HG03439 (cell line): ENCODE data around the gene SEL1L3.

Experiments used
- ATAC-seq: cut with Tn5 transposase; IDR thresholded peaks from one replicate; pipeline ENCODE4 v1.9.1; 2021; ENCODE audit warnings: mild to moderate bottlenecking, moderate library complexity; ENCODE audit not compliant: unreplicated experiment

SEL1L3 gene

DNA sequence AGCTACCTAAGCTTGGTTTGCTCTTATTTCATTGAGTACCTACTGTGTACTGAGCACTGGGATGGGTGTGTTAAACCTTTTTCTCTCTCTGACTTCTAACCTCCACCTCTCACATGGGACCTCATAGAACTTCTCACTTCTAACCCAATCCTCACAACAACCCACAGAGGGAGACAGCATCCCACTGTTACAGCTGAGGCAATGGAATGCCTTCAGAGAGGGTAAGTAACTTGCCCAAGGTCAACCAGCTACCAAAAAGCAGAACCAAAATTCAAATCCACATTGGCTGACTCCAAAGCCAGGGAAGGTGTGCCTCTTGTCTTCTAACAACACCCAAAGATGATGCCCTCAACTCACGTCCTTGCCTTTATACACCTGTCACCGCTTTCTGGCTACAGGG, 5.4 kb downstream of the SEL1L3 start:
- no peak for ATAC-seq

DNA sequence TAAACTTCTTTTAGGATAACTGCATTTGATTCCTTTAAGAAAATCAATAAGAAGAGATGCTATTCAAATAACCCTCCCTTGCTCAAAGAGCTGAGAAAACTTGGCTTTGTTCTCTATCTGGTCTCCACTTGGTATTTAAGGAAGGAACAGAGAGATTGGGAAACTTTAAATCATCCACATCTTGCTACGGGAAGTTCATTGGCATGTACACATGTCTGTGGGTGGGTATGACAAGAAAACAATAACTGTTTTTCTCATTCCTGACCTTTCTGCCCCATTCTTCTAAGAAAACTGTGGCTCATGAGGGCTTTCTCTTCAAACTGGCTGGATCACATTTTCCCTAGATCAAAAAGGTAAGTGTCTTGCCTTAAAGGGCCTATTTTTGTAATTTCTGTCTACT, 6.0 kb downstream of the SEL1L3 start:
- no peak for ATAC-seq

DNA sequence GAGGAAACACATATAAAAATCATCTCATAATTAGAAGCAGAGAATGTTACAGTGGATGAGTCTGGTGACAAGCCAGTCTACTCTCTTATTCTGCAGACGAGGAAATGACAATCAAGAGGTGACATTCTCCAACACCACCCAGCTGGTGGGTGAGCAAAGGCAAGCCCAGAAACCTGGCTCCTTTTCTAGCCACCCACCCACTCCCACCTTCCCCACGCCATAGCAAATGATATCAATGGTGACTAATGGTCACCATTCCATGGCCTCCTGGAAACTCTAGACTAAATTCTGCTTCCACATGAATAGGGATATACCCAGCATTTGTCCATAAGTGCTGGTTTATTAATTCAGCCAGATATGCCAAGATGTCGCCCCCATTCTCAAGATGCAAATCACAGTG, 10.7 kb downstream of the SEL1L3 start:
- no peak for ATAC-seq

DNA sequence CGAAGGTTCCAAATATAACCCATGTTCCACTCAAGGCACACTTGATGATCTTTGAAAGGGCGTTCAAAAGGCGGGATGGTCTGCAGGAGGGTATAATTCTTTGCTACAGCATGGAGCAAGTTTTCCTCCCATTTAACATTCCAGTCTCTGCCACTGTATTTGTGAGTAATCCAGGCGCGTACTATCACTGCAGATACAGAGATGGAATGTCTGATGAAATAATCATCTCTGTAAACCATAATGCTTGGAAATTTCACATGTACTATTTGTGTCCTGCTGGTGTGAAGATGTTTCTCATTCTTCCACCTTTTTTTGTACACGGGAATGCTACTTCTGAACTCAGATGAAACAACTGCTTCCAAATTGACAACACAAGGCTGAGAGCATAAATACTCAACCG, 15.5 kb downstream of the SEL1L3 start:
- no peak for ATAC-seq

DNA sequence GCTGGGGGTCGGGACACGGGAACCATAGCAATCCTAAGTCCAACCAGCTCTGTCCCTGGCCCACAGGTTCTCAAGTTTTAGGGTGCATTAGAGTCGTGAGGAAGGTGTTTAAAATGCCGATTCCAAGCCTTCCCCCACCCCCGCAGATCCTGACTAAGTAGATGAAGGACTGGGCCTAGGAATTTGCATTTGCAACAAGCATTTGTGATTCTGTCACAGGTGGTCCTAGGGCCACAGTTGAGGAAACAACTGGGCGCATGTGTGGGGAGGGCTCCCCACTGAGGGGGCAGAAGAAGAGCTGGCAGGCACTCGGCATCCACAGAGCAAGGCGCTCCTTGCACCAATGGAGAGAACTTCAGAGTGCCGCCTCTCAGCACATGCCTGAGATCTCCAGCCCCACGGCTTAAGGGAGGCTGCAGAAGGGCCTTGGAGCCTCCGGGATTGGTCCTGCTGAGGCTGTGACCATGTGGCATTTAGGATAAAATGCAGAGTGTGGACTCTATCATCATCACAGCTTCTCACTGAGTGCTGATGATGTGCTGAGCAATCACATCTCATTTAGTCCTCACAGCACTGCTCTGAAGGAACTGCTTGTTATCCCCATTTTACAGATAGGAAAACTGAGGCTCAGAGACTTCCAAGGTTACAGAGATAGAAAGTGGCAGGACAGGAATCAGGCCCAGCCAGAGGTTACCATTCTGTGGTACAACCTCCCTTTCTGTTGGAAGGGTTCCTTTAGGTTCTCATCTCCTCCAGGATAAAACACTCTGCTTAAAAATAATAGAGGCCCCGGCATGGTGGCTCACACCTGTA, 16.7 kb downstream of the SEL1L3 start:
- ATAC-seq = no peak

DNA sequence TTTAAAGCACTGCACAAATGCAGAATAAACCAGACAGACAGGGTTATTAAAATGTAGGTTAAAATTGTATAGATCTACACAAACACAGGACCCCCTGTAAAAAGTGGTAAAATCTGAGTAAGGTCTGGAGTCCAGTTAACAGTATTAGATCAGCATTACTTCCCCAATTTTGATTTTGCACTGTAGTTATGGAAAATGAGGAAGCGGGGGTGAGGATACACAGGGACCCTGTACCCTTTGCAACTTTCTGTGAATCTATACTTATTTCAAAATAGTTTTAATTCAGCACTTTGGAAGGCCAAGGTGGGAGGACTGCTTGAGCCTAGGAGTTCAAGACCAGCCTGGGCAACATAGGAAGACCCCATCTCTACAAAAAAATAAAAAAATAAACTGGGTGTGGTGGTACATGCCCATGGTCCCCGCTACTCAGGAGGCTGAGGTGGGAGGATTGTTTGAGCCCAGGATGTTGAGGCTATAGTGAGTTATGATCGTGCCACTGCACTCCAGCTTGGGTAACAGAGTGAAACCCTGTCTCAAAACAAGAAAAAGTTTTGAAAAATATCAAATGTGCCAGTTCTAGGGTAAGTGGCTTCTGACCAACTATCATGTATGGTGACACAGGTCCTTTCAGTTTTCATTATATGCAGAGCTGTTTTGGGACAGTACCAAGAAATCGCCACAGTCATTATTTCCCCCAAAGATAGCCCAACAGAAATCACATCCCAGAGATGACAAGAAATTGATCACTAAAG, 17.7 kb downstream of the SEL1L3 start:
- ATAC-seq = no peak

DNA sequence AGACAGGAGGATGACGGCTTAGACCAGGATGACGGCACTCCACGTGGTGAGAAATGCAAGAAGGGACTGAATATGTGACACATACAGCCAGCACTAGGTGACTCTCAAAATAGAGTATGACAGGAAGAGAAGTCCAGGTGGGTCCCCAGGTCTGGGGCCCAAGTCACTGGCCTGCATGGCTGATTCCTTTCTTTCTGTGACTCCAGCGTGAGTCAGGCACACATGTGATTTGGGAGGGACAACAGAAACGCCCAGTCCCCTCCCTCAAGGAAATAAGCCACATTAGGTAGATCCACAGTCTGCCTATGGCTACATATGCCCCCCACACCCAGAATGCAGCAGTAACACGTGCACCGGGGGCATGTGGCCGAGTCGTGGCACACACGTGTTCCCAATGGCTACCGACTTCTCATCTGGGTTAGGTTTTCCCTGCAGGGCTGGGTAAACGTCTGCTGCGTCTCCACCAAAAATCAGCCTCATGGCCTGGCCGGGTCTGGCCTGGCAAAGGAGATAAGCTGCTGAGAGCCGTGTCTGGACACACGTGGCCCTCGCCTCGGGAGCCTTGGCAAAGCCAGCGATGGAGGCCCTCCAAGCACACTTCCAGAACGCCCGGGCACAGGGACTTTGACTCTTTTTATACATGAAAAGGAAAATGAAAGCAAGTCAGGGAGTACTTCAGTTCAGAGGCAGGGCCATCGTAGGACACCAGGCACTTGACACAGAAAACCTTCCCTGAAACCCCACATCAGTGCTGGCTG, 19.3 kb downstream of the SEL1L3 start:
- no peak for ATAC-seq

DNA sequence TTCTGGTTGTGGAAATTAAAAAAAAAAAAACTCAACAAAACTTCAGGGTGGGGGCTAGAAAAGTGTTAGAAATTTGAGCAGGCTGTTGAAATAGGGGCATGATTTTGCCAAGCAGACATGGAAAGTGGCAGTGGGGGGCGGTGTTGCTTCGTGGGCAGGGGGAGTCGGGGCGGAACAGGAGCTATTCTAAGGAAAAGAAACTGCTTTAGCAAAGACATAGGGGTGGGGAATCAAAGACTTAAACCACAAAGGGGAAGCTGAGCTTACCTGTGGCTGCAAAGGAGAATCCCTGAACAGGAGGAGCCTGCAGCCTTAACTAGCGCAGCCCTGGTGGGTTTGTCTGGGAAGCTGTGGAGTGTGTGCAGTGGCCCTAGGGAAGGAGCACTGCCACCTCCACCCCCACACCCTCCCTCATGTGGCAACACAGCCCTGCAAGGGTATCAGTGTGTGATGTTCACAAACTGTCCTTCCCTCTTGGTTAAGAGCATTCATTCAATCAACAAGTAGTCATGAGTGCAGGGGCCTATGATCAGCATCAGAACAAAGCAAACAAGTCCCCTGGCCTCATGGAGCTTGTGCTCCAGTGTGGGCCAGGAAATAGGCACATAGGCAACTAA, 20.5 kb downstream of the SEL1L3 start:
- no peak for ATAC-seq

DNA sequence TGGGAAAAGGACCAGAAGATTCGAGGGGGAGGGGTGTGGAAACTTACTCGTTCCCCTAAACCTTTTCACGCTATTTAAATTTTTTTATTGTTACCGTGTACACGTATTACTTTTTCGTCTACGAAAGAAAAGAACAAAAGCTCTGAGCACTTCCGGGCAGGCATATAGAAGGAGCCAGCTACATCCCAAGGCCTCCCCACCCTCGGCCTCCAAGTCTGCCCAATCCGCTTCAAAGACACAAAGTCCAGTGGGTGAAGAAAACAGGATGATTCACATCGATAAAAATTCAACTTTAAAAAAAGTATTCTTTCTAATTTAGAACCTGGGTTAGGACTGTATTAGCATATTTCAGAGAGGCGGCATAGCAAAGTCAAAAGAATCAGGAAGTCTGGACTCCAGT, 23.1 kb downstream of the SEL1L3 start:
- ATAC-seq = no peak

DNA sequence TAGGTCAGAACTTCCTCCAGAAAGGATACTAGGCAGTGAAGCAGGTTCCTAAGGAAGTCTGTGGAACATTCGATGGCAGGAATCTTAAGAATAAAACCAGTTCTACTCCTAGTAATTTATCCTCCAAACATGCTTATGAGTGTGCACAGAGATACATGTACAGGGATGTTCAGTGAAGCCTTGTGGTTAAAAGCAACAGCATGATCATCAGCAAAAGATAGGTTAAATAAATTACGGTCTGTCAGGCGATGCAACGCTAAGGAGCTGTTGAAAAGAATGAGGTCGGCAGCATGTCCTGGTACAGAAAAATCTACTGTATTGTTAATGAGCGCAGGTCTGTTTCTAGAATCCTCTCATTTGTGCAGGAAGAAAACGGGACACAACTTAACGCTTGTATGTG, 23.6 kb downstream of the SEL1L3 start:
- no peak for ATAC-seq

DNA sequence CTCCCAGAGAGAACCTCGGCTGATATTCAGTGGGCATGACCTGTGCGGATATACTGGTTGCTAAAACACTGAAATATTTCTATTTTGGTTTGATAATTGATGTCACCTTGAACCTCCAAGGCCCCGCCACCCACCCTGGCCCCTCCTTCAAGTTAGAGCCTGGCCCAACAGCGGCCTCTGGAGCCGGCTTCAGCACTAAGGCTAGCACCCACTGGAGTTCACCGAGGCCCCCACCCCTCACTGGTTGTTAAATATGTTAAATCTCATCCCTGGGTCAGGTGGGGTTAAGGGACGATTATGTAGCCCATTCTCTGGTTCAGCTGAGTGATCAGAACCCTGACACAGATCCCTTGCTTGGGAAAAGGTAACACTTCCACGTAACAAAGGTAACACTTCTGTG, 24.3 kb downstream of the SEL1L3 start:
- no peak for ATAC-seq

DNA sequence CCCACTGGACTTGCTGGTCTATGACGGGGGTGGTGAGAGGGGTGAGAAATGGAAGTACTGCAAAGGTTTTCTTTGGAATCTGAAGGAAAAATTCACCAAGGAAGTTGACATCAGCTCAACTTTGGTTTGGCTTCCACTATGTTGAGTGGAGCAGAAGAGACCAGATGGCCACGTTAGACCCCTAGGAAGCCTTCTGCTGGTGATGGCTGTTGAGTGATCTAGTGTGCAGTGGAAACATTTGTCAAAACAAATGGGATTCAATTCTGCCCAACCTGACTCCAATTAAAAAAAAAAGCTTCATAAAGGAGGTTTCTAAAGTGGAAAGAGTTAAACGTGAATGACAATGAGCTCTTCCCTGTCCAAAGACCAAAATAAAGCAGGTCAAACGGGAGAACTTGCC, 25.7 kb downstream of the SEL1L3 start:
- ATAC-seq = no peak

DNA sequence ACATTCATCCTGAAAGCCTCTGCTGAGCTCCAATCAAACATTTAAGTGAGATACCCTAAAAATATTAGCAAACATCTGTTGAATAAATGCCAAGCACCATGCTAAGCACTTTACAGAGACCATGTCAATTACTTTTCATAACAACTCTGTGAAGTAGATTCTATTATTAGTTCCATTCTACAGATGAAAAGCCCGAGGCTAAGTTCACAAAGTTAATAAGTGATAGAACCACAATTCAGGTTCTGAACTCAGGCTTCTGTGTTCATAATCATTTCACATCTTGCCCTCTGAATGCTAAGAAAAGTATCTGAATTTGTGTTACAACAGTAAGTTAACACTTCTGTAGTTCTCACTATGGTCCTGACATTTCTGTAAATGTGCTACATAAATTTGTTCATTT, 27.4 kb downstream of the SEL1L3 start:
- no peak for ATAC-seq

DNA sequence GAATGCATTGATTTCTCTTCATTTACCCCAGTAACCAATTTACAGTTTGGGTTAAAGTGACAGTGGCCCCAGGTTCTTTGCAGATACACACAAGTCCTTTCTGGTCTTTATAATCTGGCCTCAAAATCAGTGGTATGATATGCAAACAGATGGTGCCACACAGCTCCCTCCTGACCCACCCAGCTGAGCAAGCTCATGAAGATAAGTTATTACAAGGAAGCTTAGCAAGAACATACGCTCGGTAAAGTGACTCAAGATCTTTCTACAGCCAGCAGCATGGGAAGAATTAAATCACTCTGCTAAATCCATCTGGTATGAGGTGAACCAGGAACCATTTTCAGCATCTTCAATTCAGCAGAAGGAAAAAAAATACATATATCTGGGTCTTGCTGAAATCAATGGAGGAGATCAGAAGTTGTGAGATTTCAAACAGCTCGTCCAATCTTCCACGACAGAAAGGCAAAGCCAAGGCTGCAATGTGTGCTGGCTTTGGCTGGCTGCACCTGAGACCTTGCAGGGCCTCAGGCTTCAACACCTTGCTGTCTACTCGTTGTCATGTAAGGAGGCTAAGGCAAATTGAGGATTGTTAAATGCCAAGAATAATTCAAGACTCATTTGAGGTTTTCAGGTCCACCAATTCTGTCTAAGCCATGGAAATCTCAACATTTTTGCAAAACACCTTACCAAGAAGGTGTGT, 28.2 kb downstream of the SEL1L3 start:
- no peak for ATAC-seq

DNA sequence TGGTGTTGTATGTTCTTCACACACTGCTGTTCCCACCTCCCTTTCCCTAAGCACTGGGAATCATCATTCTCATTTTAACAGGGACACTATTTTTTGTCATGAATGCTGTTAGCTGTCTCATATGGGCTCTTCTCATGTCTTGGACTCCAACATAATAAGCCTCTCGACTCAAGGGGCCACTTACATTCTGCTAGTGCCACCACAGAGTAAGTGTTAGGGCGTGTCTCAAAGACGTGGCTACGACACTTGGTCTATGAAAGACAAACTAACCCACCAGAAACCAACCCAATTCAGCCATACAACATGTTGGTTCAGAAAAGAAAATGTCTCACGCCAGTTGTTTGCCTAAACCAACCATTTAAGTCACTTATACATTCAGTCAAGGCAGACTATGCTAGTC, 32.2 kb downstream of the SEL1L3 start:
- ATAC-seq = no peak

DNA sequence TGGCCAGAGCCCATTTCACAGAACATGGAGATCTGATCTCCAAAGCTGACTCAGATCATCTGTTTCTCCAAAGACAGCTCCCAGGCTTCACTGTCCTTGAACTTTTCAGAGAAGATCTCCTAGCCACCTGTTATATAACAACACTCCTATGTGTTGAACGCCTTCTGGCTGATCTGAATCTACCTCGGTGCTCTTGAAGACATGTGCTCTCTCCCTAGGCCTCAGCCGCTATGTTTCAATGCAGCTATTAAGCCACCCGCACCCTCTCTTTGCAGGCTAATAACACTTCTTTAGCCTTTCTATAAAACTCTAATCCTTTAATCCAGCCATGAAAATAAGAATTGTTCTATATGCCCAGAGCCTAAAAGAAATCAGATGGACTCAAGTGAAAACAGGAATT, 34.9 kb downstream of the SEL1L3 start:
- ATAC-seq = no peak

DNA sequence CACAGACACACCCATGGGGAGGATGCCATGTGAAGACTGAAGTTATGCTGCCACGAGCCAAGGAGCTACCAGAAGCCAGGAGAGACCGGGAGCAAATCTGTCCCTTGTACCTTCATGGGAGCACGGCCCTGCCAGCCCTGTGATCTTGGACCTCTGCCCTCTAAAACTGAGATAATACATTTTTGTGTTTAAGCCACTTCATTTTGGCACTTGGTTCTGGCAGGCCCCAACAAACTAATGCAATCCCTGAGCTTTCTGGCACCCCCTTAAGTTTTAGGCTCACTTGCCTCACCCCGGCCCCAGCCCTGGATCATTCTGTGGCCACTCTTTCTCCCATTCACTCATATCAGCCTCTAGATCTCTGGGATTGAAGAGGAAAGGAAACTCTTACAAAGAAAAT, 35.4 kb downstream of the SEL1L3 start:
- no peak for ATAC-seq

DNA sequence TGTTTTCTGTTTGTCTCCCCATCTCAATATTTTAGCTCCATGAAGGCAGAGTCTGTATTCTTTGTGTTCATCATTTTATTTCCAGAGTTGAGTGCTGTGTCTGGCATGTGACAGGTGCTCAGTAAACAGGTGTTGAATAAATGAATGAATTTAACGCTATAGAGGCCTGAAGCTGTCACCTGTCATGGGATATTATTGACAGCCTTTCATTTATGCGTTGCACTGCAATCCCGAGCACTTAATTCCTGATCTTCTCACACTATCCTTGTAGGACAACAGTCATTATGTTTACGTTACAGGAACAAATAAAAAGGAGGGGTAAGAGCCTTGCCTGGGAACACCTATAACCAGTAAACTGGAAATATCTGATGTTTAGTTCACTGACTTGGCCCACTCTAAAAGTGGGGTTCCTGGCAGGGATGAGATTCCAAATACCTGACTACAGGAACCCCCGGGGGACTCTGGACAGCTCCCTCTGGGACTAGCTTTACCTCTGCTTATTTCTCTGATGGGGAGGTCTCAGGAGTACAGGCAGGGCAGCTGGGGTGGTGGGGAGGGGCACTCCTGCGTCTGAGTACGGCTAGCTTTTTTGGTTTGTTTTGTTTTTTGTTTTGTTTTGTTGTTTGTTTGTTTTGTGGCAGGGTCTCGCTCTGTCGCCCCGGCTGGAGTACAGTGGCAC, 36.6 kb downstream of the SEL1L3 start:
- no peak for ATAC-seq

DNA sequence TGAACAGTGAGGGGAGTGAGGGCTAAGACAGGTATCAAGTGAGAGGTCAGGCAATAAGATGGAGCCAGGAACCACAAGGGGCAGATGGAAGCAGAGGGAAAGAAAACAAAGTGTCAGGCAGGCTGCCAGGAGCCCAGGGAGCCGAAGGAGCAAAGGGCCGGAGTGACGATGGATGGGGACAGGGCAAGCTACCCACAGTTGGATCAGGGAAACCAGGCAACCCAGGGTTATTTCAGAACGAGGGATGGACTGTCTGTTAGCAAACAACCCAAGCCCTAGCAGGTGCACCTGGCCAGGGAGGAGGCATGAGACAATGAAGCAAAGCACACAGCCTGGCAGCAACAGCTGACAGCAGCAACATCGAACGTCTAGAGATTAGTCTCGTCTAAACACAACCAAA, 39.2 kb downstream of the SEL1L3 start:
- no peak for ATAC-seq

DNA sequence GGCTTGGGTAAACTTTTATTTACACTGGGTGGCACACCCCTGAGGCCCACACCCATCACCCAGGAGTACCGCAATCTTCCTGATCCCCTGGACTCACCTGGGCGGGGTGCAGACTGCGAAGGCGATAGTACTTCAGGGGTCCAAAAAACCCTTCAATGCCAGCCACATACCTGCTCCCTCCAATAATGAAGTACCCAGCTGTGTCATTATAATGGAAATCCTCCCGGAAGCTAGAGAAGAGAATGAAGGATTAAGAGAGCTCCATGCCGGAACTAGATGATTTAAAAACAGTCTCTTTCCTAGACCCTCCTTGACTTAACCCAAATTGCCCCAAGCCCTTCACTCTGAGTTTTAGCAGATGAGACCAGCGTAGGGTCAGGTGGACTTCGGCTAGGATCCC, 40.9 kb downstream of the SEL1L3 start:
- no peak for ATAC-seq
